NOMO-1 treated with DMSO at 0.1 percent for 48 hours (cell line): Measurements from ENCODE around the gene UCP1.

ENCODE experiments used
- DNase-seq: peaks from one replicate; lab custom pipeline; 2025; ENCODE audit not compliant: unreplicated experiment; lab: John Stamatoyannopoulos, UW

Gene UCP1

GRCh38 chr4:140568507-140569306, at the start of gene UCP1:
TSS of gene UCP1 (minus strand) at chr4:140568961. CDS start at chr4:140568729, 232 bp downstream.
- no peak for DNase-seq

GRCh38 chr4:140617499-140618248, 48.9 kb upstream of the UCP1 start:
- no peak for DNase-seq

DNA sequence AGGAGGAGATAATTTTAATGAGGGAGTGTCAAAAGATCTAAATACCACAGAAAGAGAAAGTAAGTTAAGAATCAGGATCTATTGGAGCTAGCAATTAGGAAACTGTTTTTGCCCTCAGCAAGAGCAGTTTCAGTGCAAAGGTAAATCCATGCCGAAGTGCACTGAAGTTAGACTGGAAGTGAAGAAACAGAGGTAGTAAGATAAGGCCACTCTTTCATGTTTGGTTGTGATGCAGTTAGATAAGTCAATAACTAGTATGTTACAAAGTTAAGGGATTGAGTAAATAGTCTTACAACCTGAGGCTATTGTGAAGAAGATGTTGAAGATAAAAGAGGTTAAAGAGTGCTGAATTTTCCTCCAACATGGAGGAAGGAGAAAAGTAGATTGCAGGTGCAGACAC, 46.7 kb upstream of the UCP1 start:
- DNase-seq, result no peak

GRCh38 chr4:140612357-140612756, 43.6 kb upstream of the UCP1 start:
- DNase-seq, result peak; percentile 35

DNA sequence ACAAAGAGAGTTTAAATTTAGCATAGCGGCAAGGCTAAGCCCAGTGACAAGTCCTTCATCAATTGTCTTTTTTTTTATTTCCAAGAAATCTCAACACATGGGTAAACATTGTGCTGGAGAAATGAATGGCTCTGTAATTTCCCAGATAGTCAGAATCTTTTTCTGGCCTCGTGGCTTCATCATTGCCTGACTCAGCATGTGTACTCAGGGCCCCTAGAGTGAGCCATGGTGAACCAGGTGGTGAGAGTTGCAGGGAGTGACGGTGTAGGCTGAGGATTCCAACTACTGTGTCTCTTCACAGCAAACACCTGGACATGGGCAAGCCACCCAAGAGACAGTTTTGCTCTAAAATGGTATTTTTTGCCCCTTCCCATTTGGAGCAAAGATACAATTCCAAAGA, 43.1 kb upstream of the UCP1 start:
- no peak for DNase-seq

DNA sequence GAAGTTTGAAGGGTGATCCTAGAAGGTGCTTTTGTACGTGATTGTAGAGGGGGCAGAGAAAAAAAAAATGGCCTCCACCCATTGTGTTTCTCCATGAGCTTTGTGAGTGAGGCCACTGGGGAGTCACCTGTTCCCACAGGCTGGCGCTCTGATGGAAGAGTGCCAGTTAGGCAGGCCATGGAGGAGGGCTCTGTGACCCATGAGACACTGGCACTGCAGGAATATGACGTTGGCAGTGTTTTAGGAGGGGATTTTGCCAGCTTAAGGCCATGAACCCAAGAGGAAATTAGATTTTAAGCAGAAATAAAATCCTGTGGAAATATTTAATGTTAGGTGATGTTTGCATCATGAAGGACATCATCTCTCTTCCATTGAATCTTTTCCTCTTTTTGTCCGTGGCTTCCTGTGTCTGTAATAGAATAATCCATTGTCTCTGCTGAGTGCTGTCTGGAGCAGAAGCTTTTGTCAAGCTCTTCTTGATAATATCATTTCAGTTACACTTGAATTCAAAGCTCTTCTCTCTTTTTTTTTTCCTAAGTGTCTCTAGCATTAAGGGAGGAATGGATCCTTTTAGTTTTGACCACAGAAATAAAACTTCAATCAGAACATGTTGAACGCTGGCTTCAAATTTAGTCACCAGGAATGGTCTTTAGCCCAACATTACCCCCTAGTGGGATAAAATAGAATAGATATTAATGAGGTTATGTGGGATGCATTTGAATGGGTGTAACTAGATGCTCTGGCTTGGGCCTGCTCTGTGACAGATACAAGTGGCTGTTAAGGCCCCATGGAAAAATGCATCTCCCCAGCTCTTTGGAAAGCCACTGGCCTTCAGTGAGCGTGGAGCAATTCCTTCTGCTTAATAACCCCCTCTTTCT, 41.0 kb upstream of the UCP1 start:
- DNase-seq, result no peak

- no peak for DNase-seq
Observed at GRCh38 chr4:140607852-140608251, 39.1 kb upstream of the UCP1 start.

- no peak for DNase-seq
Observed at GRCh38 chr4:140604544-140604943, 35.8 kb upstream of the UCP1 start.

- DNase-seq, result no peak
Observed at GRCh38 chr4:140603286-140603685, 34.5 kb upstream of the UCP1 start.

GRCh38 chr4:140602714-140603113, 34.0 kb upstream of the UCP1 start:
- no peak for DNase-seq

- no peak for DNase-seq
Observed at GRCh38 chr4:140600408-140600807, 31.6 kb upstream of the UCP1 start.

DNA sequence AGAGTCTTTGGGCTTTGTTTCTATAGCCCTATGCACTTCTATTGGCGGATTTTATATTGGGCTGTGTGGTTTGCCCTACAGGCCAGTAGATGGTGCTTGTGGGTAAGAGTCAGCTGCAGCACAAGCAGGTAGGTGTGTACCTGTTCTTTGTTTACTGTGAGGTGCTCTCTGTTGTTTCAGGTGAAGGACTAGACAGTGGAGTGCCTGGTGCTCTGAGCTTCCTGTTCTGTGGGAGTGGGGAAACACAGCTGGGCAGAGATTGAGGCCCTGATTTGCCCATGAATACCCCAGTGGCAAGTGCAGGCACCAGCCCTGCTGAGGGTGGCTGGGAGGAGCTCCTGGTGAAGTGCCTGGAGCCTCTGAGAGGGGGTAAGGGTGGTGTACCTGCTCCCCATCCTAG, 26.3 kb upstream of the UCP1 start:
- DNase-seq, result no peak

DNA sequence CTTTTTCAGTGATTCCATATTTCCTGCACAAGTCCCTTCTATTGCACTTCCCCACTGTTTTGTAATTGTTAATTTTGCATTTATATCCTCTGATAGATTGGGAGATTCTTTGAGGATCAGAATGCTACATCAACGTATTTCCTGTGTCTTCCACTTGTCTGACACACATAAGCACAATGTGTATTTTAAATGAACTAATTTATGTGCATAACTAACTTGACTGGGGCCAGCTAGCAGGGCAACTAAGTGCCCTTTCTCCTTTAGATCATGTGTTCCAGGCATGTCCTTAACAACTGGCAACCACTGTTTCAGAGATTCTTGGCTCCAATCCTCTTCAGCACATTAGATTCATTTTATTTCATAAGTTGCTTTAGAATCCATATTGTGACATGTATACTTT, 15.7 kb upstream of the UCP1 start:
- no peak for DNase-seq

- DNase-seq, result no peak
Observed at GRCh38 chr4:140581078-140581477, 12.3 kb upstream of the UCP1 start.

GRCh38 chr4:140579278-140579677, 10.5 kb upstream of the UCP1 start:
- no peak for DNase-seq

- no peak for DNase-seq
Observed at GRCh38 chr4:140575489-140575888, 6.7 kb upstream of the UCP1 start.

GRCh38 chr4:140571620-140572019, 2.9 kb upstream of the UCP1 start:
- DNase-seq, result no peak

DNA sequence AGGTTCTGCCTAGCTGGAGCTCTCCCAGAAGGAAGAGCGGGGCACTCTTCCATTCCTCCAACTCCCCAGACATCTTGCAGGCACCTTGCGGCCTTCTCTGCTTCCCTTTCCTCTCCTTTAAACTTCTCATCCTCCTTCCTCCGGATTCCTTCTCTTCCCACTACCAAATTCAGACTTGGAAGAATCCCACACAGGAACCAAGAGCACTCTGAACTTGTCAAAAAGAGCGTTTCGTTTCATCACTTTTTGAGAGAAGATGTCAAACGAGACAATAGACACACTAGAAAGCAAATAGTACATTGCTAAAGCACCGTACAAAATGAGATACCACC, 512 bp upstream of the UCP1 start:
- no peak for DNase-seq

- DNase-seq, result no peak
Observed at GRCh38 chr4:140559696-140560095, 9.1 kb downstream of the UCP1 start.

DNA sequence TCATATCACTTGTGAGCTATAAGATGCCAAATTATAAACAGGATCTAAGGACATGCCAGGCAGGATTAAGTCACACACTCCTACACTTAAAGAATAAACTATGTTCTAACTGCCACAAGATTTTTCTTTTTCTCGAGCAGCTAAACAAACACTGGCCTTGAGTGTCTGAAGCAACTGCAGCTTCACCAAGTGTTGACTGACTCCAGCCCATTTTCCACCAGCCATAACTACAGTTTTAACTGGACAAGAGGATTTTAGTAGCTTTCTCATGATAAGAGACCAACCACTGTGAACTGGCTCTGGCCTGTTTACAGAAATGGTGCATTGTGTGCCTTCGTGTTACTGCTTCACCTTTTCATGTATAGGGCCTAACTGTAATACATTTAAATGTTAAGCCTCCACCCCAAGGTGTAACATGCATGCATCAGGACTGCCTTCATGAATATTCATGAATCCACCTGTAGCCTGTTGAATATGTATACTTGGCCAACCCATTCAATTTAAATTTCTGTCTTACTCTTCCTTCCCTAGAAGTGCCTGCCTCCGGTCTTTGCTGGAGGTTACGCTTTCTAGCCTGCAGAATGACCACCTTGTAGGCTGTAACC, 10.8 kb downstream of the UCP1 start:
- no peak for DNase-seq

DNA sequence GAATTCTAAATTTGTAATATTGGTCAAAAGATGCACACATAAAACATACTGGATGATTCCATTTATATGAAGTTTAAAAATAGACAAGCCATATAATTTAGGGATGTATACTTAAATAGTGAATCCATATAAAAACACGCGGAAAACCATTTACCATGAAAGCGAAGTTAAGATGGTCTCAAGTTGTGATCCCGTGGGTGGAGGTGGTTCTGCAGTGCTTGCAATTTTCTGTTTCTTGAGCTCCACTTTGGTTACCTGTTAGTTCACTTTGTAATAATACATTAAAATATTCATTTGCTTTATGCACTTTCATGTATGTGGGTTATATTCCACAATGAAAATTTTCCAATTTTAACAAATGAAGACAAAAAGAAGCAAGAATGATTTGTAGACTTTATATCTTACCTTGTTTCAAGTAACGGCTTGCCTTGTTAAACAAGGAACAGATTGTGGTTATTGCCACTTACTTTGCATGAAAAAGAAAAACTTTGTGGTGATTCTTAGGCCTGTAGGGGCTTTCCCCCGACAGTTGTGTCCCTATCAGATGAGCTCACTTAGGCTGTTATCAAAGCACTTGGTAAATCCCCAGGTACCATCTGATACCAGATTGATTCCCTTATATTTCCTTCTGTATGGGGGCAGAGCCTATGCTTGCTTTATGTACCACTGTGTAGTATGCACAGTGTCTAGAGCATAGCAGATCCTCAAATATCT, 12.2 kb downstream of the UCP1 start:
- no peak for DNase-seq
